NCI-H526 (cell line): ENCODE data around the gene GEMIN4.
"Not testable (repeated sequence)": the region's sequence is repeated elsewhere in the genome, so short reads cannot be mapped to it uniquely, and the experiment has no call there.

Experiments
- DNase-seq, 2 experiments: peaks; one replicate each; lab custom pipeline; 2025; lab: John Stamatoyannopoulos, UW

GEMIN4 gene

DNA sequence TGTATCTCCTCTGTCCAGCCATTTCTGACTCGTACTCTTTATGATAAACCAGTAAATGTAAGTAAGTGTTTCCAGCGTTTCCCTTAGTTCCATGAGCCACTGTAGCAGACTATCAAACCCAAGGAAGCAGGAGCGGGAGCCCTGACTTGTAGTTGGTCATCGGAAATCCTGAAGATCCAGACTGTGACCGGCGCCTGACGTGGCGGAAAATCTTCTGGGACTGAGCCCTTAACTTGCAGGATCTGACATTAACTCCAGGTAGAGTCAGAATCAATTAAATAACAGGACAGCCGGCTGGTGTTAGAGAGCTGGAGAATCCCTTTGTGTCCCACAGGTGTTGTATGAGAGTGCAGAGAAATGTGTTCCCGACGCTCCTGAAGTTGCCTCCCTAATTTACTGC is 26.0 kb upstream of the GEMIN4 start:
- DNase-seq: no peak

- no peak for DNase-seq
Measured at GRCh38 chr17:774313-774584, 22.2 kb upstream of the GEMIN4 start.

DNA sequence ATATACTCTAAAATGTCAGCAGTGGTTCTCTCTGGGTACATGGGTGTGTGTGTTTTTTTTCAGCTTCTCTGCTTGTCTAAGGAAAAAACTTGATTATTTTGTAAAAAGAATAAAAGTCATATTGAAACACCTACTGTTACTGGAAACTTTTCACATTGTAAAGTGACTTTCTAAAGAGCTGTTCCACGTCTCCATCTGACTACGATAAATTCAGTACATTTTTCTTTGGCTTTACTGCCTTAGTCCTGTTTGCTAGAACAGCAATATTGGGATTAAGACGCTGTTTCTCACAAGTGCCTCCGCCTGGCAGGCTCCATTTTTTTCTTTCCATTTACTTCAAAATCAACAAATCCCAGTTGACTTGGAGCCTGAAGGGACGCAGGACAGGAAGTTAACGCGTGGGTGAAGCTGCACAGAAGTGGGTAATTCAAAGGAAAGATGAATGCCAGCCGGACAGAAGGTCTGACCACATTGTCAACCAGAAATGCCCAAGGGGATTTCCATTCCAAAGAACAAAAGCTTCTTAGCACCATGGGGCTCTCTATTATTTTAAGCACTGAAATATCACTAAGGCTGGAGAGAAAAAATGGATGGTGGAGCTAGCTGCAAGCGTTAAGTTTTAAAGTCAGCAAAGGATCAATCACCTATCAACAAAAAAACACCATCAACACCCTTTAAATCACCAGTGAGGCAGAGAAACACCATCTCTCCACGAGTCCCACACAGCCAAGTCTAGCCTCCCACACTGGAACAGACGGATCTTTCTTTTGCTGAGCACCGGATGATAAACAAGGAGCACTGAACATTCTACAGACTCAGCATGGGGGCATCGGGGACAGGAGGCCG is 21.6 kb upstream of the GEMIN4 start:
- no peak for DNase-seq

DNA sequence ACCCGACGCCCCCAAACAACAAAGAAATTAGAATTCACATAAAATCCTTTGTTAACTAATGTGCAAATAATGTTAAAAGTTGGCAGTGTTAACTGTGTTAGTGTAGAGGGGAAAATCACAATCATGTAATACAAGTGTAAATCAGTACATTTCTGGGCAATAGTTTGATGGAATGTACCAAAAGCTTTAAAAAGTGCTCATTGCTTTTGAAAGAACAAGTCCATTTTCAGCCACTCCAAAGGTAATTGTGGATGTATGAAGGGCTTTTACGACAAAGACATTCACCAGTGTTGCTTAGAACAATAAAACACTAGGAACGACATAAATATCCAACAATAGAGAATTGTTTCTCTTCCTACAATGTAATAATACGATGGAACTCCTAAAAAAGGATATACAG is 21.0 kb upstream of the GEMIN4 start:
- DNase-seq: no peak

DNA sequence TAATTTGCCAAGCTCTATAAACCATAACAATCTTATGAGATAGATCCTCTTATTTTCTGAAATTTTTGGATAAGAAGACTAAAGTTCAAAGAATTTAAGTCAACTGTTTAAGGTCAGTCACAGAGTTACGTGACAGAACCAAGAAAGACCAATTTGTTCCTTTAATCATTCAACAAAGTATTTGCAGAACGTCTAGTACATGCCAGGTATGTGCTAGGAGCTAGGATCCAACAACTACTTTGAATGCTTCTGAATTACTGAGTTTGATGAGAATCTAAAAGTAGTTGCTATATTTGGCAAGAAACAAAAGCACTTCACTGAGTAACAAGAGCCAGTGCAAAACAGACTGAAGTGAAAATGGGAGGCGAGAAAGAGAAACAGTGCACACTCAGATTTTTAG is 15.0 kb upstream of the GEMIN4 start:
- no peak for DNase-seq

DNA sequence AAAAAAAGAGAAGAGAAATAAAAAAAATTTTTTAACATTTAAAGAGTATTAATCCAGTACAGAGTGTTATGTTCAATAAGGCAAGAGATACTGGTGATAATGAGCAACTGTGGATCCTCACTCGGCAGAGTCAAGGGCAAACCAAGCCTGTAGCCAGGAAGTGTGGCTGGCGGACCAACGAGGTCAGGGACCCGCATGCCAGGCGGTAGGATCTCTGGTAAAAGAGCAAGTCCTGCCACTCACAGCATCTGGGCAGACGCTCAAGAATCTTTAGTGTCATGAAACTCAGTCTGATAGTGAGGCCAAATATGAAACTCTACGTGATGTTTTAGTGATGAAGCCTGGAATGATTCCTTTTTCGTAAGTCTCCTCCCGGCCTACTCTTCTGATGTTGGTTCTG is 8.3 kb upstream of the GEMIN4 start:
- DNase-seq: no peak

GRCh38 chr17:759964-760363 is 7.9 kb upstream of the GEMIN4 start:
- DNase-seq: no peak

DNA sequence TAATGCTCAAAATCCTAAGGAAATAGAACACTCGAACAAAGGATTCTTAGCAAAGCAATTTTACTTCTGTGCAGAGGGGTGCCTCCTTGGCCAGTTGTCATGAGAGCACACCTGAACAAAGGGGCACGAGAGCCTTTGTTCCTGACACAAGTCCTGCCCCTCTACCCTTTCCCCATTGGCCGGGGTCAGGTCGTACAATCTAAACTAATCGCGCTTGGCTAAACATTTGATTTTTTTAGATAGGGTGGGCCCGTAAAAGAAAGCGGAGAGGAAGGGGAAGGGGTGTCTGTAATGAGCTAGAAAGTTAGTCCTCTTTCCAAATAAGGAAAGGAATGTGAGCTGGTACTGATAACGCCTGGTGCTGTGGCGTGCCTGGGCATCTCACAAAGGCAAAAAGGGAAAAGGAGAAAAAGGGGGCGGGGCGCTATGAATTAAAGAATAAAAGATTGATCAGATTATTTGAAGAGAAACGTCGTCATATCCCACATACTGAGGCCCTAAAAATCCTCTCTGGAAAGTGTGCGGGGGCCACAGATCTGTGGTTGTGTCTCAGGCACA is 4.0 kb upstream of the GEMIN4 start:
- DNase-seq: not testable (repeated sequence)

DNA sequence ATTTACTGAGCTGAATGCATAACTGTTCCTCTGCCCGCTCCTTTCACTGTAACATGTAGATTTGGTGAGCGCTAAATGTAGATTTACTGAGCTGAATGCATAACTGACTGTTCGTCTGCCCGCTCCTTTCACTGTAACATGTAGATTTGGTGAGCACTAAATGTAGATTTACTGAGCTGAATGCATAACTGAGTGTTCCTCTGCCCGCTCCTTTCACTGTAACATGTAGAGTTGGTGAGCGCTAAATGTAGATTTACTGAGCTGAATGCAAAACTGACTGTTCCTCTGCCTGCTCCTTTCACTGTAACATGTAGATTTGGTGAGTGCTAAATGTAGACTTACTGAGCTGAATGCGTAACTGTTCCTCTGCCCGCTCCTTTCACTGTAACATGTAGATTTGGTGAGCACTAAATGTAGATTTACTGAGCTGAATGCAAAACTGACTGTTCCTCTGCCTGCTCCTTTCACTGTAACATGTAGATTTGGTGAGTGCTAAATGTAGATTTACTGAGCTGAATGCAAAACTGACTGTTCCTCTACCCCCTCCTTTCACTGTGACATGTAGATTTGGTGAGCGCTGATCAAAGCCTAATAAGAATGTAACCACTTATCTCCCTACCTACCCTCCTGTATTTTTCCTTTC is 3.4 kb upstream of the GEMIN4 start:
- DNase-seq: not testable (repeated sequence)

GRCh38 chr17:753418-753817 is 1.4 kb upstream of the GEMIN4 start:
- no peak for DNase-seq

- peak; percentile 38 to 41 for DNase-seq
Measured at GRCh38 chr17:752620-753219, 656 bp upstream of the GEMIN4 start.

GRCh38 chr17:751269-752001 is 629 bp downstream of the GEMIN4 start:
- peak in 1 of 2 experiments; percentile 42 for DNase-seq

- DNase-seq: no peak
Measured at GRCh38 chr17:750431-751037, 1.5 kb downstream of the GEMIN4 start.

GRCh38 chr17:749359-749758 is 2.7 kb downstream of the GEMIN4 start:
- DNase-seq: not testable (repeated sequence)

GRCh38 chr17:748604-749003 is 3.5 kb downstream of the GEMIN4 start:
- DNase-seq: not testable (repeated sequence)

DNA sequence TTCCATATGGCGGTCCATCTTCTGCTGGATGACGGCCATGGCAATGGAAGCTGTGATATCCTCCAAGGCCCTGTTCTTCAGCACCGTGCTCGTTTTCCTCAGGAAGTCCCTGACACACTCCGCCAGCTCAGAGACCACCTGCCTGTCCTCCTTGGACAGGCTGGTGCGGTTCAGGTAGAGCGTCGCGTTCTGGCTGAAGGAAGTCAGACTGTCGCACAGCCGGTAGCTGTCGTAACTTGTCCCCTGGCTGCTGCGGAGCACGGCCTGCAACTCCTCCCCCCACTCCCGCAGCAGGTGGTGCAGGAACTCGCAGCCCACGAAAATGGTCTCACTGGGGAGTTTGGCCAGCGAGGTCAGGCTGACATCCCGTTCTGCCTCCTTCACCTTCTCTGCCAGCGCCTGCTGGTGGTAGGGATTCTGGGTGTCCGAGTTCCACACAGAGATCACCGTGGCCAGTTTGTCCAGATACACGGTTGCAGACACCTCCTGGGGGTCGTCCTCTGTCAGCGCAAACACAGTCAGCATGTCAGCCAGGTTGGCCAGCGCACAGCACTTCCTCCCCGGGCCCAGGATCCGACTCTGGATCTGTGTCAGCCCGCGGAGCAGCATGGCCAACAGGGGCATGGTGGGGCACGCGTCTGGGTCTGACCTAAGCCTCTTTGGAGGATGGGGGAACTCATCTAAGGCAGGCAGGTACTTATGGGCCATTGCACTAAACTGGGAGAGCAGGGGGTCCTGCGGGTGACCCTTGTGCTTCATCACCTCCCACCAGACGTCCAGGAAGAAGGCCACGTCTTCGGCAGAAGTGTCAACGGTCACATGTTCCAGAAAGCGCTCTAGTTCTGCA is 5.1 kb downstream of the GEMIN4 start:
- no peak for DNase-seq

- DNase-seq: no peak
Measured at GRCh38 chr17:746181-746580, 5.9 kb downstream of the GEMIN4 start.

- DNase-seq: no peak
Measured at GRCh38 chr17:745406-745805, 6.7 kb downstream of the GEMIN4 start.

GRCh38 chr17:744937-745336 is 7.1 kb downstream of the GEMIN4 start:
- no peak for DNase-seq

DNA sequence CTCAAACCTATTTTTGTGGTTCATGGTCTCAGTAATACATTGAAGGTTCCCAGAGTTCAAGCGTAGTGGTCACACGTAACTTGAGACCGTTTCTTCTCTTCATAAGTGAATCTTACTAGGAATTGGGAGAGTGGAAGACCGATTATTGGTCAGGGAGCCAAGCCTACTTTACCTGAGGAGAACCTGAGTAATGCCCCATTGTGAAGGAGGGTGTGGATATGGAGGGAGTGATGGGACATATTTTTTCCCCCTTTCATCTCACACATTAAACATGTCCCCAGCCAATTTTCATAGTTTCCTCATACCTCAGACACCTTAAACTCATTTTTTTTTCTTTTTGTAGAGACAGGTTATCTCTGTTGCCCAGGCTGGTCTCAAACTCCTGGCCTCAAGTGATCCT is 8.9 kb downstream of the GEMIN4 start:
- DNase-seq: no peak
